ENCODE results near the gene ZYX. TPM values are rescaled to one million over a fixed set of nuclear protein-coding genes. Genes with fewer than 3 reads are reported as not detected.

The ZYX gene
- total and polyA plus RNA-seq, 2 of the 13 experiments (the other 11 are each of a cell fraction or from before 2014, with no cell fraction given): 9.9 to 13.7 TPM

DNA sequence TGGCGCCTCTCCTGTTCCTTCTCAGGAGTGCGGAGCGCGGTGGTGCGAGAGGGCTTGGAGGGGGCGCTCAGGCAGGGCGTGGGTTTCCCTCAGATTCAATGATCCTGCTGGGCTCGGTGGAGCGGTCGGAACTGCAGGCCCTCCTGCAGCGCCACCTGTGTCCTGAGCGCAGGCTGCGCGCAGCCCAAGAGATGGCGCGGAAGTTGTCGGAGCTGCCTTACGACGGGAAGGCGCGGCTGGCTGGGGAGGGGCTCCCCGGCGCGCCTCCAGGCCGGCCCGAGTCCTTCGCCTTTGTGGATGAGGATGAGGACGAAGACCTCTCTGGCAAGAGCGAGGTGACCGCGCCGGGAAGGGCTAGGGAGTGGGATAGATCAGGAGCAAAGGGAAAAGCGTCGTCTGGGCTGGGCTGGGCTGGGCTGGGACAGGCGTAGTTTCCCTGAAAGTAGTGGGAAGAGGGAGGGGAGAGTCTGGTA, 35.7 kb upstream of the ZYX start (continued):
- TF ChIP-seq ZBTB33 (CRISPR knock-in tag; IDR thresholded peaks at IDR 0.05) (peak; percentile 36; the same call in 1 of the 2 replicates), ZFX (CRISPR knock-in tag; IDR thresholded peaks at IDR 0.05; ENCODE audit: low read depth) (0 out of 2 replicates have a peak, but pooled peaks have one; percentile 17), ZNF777 (CRISPR knock-in tag; IDR thresholded peaks at IDR 0.05) (peak; percentile 78), ZNF709 (CRISPR knock-in tag; IDR thresholded peaks at IDR 0.05) (no peak), ZNF746 (CRISPR knock-in tag; IDR thresholded peaks at IDR 0.05) (no peak), AHR (CRISPR knock-in tag; IDR thresholded peaks at IDR 0.05) (no peak), ZNF766 (CRISPR knock-in tag; IDR thresholded peaks at IDR 0.05; ENCODE audit: borderline replicate concordance) (no peak), STAG1 (CRISPR knock-in tag; IDR thresholded peaks at IDR 0.05) (peak; percentile 11; the same call in 1 of the 2 replicates), TFDP1 (CRISPR knock-in tag; IDR thresholded peaks at IDR 0.05; ENCODE audit: borderline replicate concordance) (peak; percentile 18; the same call in 1 of the 2 replicates), GABPB1 (CRISPR knock-in tag; IDR thresholded peaks at IDR 0.05) (peak; percentile 36; the same call in 1 of the 2 replicates)
- TF ChIP-seq, protein P1, sequence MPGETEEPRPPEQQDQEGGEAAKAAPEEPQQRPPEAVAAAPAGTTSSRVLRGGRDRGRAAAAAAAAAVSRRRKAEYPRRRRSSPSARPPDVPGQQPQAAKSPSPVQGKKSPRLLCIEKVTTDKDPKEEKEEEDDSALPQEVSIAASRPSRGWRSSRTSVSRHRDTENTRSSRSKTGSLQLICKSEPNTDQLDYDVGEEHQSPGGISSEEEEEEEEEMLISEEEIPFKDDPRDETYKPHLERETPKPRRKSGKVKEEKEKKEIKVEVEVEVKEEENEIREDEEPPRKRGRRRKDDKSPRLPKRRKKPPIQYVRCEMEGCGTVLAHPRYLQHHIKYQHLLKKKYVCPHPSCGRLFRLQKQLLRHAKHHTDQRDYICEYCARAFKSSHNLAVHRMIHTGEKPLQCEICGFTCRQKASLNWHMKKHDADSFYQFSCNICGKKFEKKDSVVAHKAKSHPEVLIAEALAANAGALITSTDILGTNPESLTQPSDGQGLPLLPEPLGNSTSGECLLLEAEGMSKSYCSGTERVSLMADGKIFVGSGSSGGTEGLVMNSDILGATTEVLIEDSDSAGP (CRISPR knock-in tag; IDR thresholded peaks at IDR 0.05; ENCODE audit: borderline replicate concordance): peak; percentile 21; the same call in 1 of the 2 replicates
- TF ChIP-seq, protein P2, sequence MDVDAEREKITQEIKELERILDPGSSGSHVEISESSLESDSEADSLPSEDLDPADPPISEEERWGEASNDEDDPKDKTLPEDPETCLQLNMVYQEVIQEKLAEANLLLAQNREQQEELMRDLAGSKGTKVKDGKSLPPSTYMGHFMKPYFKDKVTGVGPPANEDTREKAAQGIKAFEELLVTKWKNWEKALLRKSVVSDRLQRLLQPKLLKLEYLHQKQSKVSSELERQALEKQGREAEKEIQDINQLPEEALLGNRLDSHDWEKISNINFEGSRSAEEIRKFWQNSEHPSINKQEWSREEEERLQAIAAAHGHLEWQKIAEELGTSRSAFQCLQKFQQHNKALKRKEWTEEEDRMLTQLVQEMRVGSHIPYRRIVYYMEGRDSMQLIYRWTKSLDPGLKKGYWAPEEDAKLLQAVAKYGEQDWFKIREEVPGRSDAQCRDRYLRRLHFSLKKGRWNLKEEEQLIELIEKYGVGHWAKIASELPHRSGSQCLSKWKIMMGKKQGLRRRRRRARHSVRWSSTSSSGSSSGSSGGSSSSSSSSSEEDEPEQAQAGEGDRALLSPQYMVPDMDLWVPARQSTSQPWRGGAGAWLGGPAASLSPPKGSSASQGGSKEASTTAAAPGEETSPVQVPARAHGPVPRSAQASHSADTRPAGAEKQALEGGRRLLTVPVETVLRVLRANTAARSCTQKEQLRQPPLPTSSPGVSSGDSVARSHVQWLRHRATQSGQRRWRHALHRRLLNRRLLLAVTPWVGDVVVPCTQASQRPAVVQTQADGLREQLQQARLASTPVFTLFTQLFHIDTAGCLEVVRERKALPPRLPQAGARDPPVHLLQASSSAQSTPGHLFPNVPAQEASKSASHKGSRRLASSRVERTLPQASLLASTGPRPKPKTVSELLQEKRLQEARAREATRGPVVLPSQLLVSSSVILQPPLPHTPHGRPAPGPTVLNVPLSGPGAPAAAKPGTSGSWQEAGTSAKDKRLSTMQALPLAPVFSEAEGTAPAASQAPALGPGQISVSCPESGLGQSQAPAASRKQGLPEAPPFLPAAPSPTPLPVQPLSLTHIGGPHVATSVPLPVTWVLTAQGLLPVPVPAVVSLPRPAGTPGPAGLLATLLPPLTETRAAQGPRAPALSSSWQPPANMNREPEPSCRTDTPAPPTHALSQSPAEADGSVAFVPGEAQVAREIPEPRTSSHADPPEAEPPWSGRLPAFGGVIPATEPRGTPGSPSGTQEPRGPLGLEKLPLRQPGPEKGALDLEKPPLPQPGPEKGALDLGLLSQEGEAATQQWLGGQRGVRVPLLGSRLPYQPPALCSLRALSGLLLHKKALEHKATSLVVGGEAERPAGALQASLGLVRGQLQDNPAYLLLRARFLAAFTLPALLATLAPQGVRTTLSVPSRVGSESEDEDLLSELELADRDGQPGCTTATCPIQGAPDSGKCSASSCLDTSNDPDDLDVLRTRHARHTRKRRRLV (CRISPR knock-in tag; IDR thresholded peaks at IDR 0.05): no peak
- TF ChIP-seq, protein P3, sequence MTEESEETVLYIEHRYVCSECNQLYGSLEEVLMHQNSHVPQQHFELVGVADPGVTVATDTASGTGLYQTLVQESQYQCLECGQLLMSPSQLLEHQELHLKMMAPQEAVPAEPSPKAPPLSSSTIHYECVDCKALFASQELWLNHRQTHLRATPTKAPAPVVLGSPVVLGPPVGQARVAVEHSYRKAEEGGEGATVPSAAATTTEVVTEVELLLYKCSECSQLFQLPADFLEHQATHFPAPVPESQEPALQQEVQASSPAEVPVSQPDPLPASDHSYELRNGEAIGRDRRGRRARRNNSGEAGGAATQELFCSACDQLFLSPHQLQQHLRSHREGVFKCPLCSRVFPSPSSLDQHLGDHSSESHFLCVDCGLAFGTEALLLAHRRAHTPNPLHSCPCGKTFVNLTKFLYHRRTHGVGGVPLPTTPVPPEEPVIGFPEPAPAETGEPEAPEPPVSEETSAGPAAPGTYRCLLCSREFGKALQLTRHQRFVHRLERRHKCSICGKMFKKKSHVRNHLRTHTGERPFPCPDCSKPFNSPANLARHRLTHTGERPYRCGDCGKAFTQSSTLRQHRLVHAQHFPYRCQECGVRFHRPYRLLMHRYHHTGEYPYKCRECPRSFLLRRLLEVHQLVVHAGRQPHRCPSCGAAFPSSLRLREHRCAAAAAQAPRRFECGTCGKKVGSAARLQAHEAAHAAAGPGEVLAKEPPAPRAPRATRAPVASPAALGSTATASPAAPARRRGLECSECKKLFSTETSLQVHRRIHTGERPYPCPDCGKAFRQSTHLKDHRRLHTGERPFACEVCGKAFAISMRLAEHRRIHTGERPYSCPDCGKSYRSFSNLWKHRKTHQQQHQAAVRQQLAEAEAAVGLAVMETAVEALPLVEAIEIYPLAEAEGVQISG (CRISPR knock-in tag; IDR thresholded peaks at IDR 0.05): 0 out of 2 replicates have a peak, but pooled peaks have one; percentile 21

Data from HepG2 (cell line).